NCI-H748 (cell line): ENCODE data around the gene ERBIN.
"Not testable (repeated sequence)": the region's sequence is repeated elsewhere in the genome, so short reads cannot be mapped to it uniquely, and the experiment has no call there.

ENCODE experiments used
- DNase-seq: peaks from one replicate; lab custom pipeline; 2025; ENCODE audit not compliant: unreplicated experiment; lab: John Stamatoyannopoulos, UW

Gene ERBIN

GRCh38 chr5:65926276-65926783 is at the start of gene ERBIN:
ERBIN (plus strand) TSS chr5:65926575; CDS start chr5:65992719, 66,144 bp downstream.
- DNase-seq: peak; percentile 78

GRCh38 chr5:65876970-65877369 is 49.4 kb upstream of the ERBIN start:
- no peak for DNase-seq

- DNase-seq: not testable (repeated sequence)
Observed at GRCh38 chr5:65879668-65880256, 46.6 kb upstream of the ERBIN start.

- peak; percentile 12 for DNase-seq
Observed at GRCh38 chr5:65880496-65881072, 45.8 kb upstream of the ERBIN start.

- DNase-seq: no peak
Observed at GRCh38 chr5:65882278-65882677, 44.1 kb upstream of the ERBIN start.

GRCh38 chr5:65883461-65883860 is 42.9 kb upstream of the ERBIN start:
- no peak for DNase-seq

- no peak for DNase-seq
Observed at GRCh38 chr5:65886387-65886786, 40.0 kb upstream of the ERBIN start.

GRCh38 chr5:65892024-65892423 is 34.4 kb upstream of the ERBIN start:
- DNase-seq: not testable (repeated sequence)

- no peak for DNase-seq
Observed at GRCh38 chr5:65892801-65893200, 33.6 kb upstream of the ERBIN start.

GRCh38 chr5:65893749-65894430 is 32.5 kb upstream of the ERBIN start:
- no peak for DNase-seq

- DNase-seq: no peak
Observed at GRCh38 chr5:65895891-65896290, 30.5 kb upstream of the ERBIN start.

- no peak for DNase-seq
Observed at GRCh38 chr5:65900746-65901145, 25.6 kb upstream of the ERBIN start.

GRCh38 chr5:65902104-65902503 is 24.3 kb upstream of the ERBIN start:
- DNase-seq: no peak

GRCh38 chr5:65903581-65903980 is 22.8 kb upstream of the ERBIN start:
- DNase-seq: no peak

- DNase-seq: no peak
Observed at GRCh38 chr5:65906256-65906655, 20.1 kb upstream of the ERBIN start.

- no peak for DNase-seq
Observed at GRCh38 chr5:65907135-65907534, 19.2 kb upstream of the ERBIN start.

GRCh38 chr5:65910711-65911110 is 15.7 kb upstream of the ERBIN start:
- DNase-seq: no peak

- no peak for DNase-seq
Observed at GRCh38 chr5:65912311-65912710, 14.1 kb upstream of the ERBIN start.

GRCh38 chr5:65913519-65913918 is 12.9 kb upstream of the ERBIN start:
- DNase-seq: no peak

GRCh38 chr5:65914641-65915196 is 11.7 kb upstream of the ERBIN start:
- DNase-seq: no peak

- DNase-seq: not testable (repeated sequence)
Observed at GRCh38 chr5:65915661-65916060, 10.7 kb upstream of the ERBIN start.

GRCh38 chr5:65916066-65916465 is 10.3 kb upstream of the ERBIN start:
- no peak for DNase-seq
